CD8-positive, alpha-beta memory T cell (primary cell): ENCODE measurements around the gene CFAP53. TPM values are rescaled to one million over a fixed set of nuclear protein-coding genes. Genes with fewer than 3 reads are reported as not detected.

Source experiments
- CTCF ChIA-PET: fragments of 350-600 bp; sonication (Branson Sonifier 250); formaldehyde crosslinking; loops from one replicate; lab custom pipeline; 2021; ENCODE audit warnings: antibody characterized with exemption; lab: Charles Lee
- POLR2A ChIA-PET: fragments of 350-600 bp; sonication (Branson Sonifier 250); formaldehyde crosslinking; loops from one replicate; lab custom pipeline; 2021; ENCODE audit warnings: antibody characterized with exemption; lab: Charles Lee
- DNase-seq, 5 donors: peaks; one replicate each; pipeline versions ENCODE4 v3.0.0 to v3.0.0-alpha.2; 2020 to 2022; ENCODE audit warnings: mixed read lengths in 1 of 5
- H3K27ac ChIP-seq: one replicate; pipeline ENCODE4 v1.7.0; 2013; ENCODE audit warnings: low read depth, mild to moderate bottlenecking, low read length, moderate library complexity
- H3K27me3 ChIP-seq: 2 replicates; pipeline ENCODE4 v1.7.0; 2013; ENCODE audit warnings: low read length, mild to moderate bottlenecking; ENCODE audit not compliant: insufficient read depth, poor library complexity, severe bottlenecking
- H3K36me3 ChIP-seq: 2 replicates; pipeline ENCODE4 v1.7.0; 2013; ENCODE audit warnings: mild to moderate bottlenecking, low read length, moderate library complexity; ENCODE audit not compliant: insufficient read depth
- H3K4me1 ChIP-seq: 2 replicates; pipeline ENCODE4 v1.7.0; 2013; ENCODE audit warnings: mild to moderate bottlenecking, low read length, moderate library complexity; ENCODE audit not compliant: insufficient read depth
- H3K4me3 ChIP-seq: 2 replicates; pipeline ENCODE4 v1.7.0; 2013; ENCODE audit warnings: mild to moderate bottlenecking, low read length
- H3K9me3 ChIP-seq: 2 replicates; pipeline ENCODE4 v1.7.0; 2013; ENCODE audit warnings: mild to moderate bottlenecking, low read length
- H3K27ac Mint-ChIP-seq, 8 donors: one replicate each; pipeline ENCODE4 v1.8.0; 2020 to 2021; ENCODE audit warnings: mixed read lengths in 8 of 8, mild to moderate bottlenecking in 6 of 8, inconsistent platforms in 3 of 8, moderate library complexity in 3 of 8
- H3K27me3 Mint-ChIP-seq, 2 donors: one replicate each; pipeline ENCODE4 v1.8.0; 2020 to 2021; ENCODE audit warnings: mixed read lengths in 2 of 2, mild to moderate bottlenecking in 1 of 2, moderate library complexity in 1 of 2
- H3K36me3 Mint-ChIP-seq, 3 donors: one replicate each; pipeline ENCODE4 v1.8.0; 2020 to 2021; ENCODE audit warnings: mixed read lengths in 3 of 3, inconsistent platforms in 1 of 3, mild to moderate bottlenecking in 1 of 3
- H3K4me1 Mint-ChIP-seq, 3 donors: one replicate each; pipeline ENCODE4 v1.8.0; 2020 to 2021; ENCODE audit warnings: mixed read lengths in 3 of 3, inconsistent platforms in 1 of 3, mild to moderate bottlenecking in 1 of 3
- H3K4me3 Mint-ChIP-seq, 7 donors: one replicate each; pipeline ENCODE4 v1.8.0; 2020 to 2021; ENCODE audit warnings: mixed read lengths in 7 of 7, mild to moderate bottlenecking in 6 of 7, moderate library complexity in 4 of 7, inconsistent platforms in 2 of 7
- H3K9me3 Mint-ChIP-seq, 5 donors: one replicate each; pipeline ENCODE4 v1.8.0; 2020 to 2022; ENCODE audit warnings: mixed read lengths in 5 of 5, mild to moderate bottlenecking in 3 of 5, moderate library complexity in 2 of 5, inconsistent platforms in 1 of 5
- polyA plus RNA-seq: library from polyadenylated mRNA; unstranded; fragments of 300-500 nt; fragmentation: Illumina TruSeq; gene quantifications from one replicate; pipeline ENCODE4 v1.2.3, GENCODE V29; 2021
- total RNA-seq, 2 experiments: library from RNA; stranded (reverse); gene quantifications; one replicate each; pipeline ENCODE4 v1.2.3, GENCODE V29; 2021

Gene CFAP53
- total and polyA plus RNA-seq, 3 experiments from 2014 or later: 0.49 to 0.53 TPM; not detected in 1

- no peak overlapping the region for H3K4me3 Mint-ChIP-seq
- Histone ChIP-seq H3K4me1 (no peaks in the 10 kb centered on the region), H3K27ac (no peak overlapping the region), H3K9me3 (no peaks in the 10 kb centered on the region), H3K36me3 (no peaks in the 10 kb centered on the region), H3K4me3 (no peak overlapping the region), H3K27me3 (peaks cover 6% of the 10 kb centered on the region)
- peaks cover 0 to 1% (median 0%) of the 10 kb centered on the region in 3 donors for H3K36me3 Mint-ChIP-seq
- DNase-seq: no peak
- ChIA-PET CTCF (interaction anchor here (3.3 kb wide), 1 partner anchor 9 kb away, joined by 10 read pairs; no protein-coding TSS in a partner anchor), POLR2A (no interaction called here)
- H3K27me3 Mint-ChIP-seq: peaks cover 27 to 64% of the 10 kb centered on the region in 2 donors
- H3K4me1 Mint-ChIP-seq: peaks cover 3% of the 10 kb centered on the region in 3 donors
- H3K9me3 Mint-ChIP-seq: no peaks in the 10 kb centered on the region
- no peak overlapping the region for H3K27ac Mint-ChIP-seq
These were observed 57.0 kb downstream of the CFAP53 start for GRCh38 chr18:50209311-50209710.

GRCh38 chr18:50207722-50208121 lies 58.6 kb downstream of the CFAP53 start:
- H3K27me3 ChIP-seq: peaks cover 7% of the 10 kb centered on the region
- no peak overlapping the region for H3K4me3 Mint-ChIP-seq
- no peak for DNase-seq
- H3K9me3 ChIP-seq: no peaks in the 10 kb centered on the region
- H3K36me3 Mint-ChIP-seq: peaks cover 0 to 1% (median 0%) of the 10 kb centered on the region in 3 donors
- H3K4me1 Mint-ChIP-seq: peaks cover 5 to 11% (median 9%) of the 10 kb centered on the region in 3 donors
- no peak overlapping the region for H3K27ac Mint-ChIP-seq
- H3K9me3 Mint-ChIP-seq: no peaks in the 10 kb centered on the region
- H3K36me3 ChIP-seq: no peaks in the 10 kb centered on the region
- POLR2A ChIA-PET: no interaction called here
- CTCF ChIA-PET: interaction anchor here (1.7 to 3.3 kb wide), 2 partner anchors 11 to 149 kb away, joined by 7 to 10 read pairs; no protein-coding TSS in a partner anchor
- peaks cover 4% of the 10 kb centered on the region for H3K4me1 ChIP-seq
- H3K27ac ChIP-seq: no peak overlapping the region
- peaks cover 34 to 66% of the 10 kb centered on the region in 2 donors for H3K27me3 Mint-ChIP-seq
- no peak overlapping the region for H3K4me3 ChIP-seq

- CTCF ChIA-PET: interaction anchor here (2.1 kb wide), 1 partner anchor 152 kb away, joined by 8 read pairs; no protein-coding TSS in a partner anchor
- peaks cover 7% of the 10 kb centered on the region for H3K27me3 ChIP-seq
- H3K36me3 Mint-ChIP-seq: peaks cover 0 to 1% (median 0%) of the 10 kb centered on the region in 3 donors
- no peak for DNase-seq
- peaks cover 35 to 64% of the 10 kb centered on the region in 2 donors for H3K27me3 Mint-ChIP-seq
- POLR2A ChIA-PET: no interaction called here
- no peak overlapping the region for H3K4me3 ChIP-seq
- peaks cover 0 to 10% (median 7%) of the 10 kb centered on the region in 5 donors for H3K9me3 Mint-ChIP-seq
- peak overlapping the region in 1 of 8 donors; percentile 64 for H3K27ac Mint-ChIP-seq
- H3K36me3 ChIP-seq: no peaks in the 10 kb centered on the region
- no peak overlapping the region for H3K27ac ChIP-seq
- no peaks in the 10 kb centered on the region for H3K9me3 ChIP-seq
- H3K4me1 Mint-ChIP-seq: peaks cover 5 to 11% (median 9%) of the 10 kb centered on the region in 3 donors
- H3K4me1 ChIP-seq: peaks cover 4% of the 10 kb centered on the region
- peak overlapping the region in 1 of 7 donors; percentile 80 for H3K4me3 Mint-ChIP-seq
These were observed 62.3 kb downstream of the CFAP53 start for GRCh38 chr18:50203801-50204604.

- Mint-ChIP-seq H3K36me3 (peaks cover 0 to 5% (median 1%) of the 10 kb centered on the region in 3 donors), H3K9me3 (peaks cover 0 to 10% (median 8%) of the 10 kb centered on the region in 5 donors), H3K4me3 (no peak overlapping the region), H3K4me1 (peaks cover 9 to 12% (median 10%) of the 10 kb centered on the region in 3 donors), H3K27ac (no peak overlapping the region), H3K27me3 (peaks cover 46 to 78% of the 10 kb centered on the region in 2 donors)
- Histone ChIP-seq H3K4me3 (no peak overlapping the region), H3K9me3 (no peaks in the 10 kb centered on the region), H3K27ac (no peak overlapping the region), H3K4me1 (peaks cover 4% of the 10 kb centered on the region), H3K27me3 (peaks cover 10% of the 10 kb centered on the region), H3K36me3 (no peaks in the 10 kb centered on the region)
- ChIA-PET CTCF (no interaction called here), POLR2A (no interaction called here)
- no peak for DNase-seq
These were observed 64.7 kb downstream of the CFAP53 start for GRCh38 chr18:50201476-50202018.

GRCh38 chr18:50199921-50200320 lies 66.4 kb downstream of the CFAP53 start:
- H3K4me1 ChIP-seq: peaks cover 8% of the 10 kb centered on the region
- H3K27ac ChIP-seq: no peak overlapping the region
- DNase-seq: no peak
- peaks cover 53 to 79% of the 10 kb centered on the region in 2 donors for H3K27me3 Mint-ChIP-seq
- no peaks in the 10 kb centered on the region for H3K36me3 ChIP-seq
- H3K27me3 ChIP-seq: peaks cover 19% of the 10 kb centered on the region
- H3K4me3 Mint-ChIP-seq: no peak overlapping the region
- H3K4me3 ChIP-seq: no peak overlapping the region
- peaks cover 0 to 10% (median 8%) of the 10 kb centered on the region in 5 donors for H3K9me3 Mint-ChIP-seq
- H3K4me1 Mint-ChIP-seq: peaks cover 13 to 21% (median 16%) of the 10 kb centered on the region in 3 donors
- ChIA-PET POLR2A (no interaction called here), CTCF (no interaction called here)
- no peak overlapping the region for H3K27ac Mint-ChIP-seq
- no peaks in the 10 kb centered on the region for H3K9me3 ChIP-seq
- H3K36me3 Mint-ChIP-seq: peaks cover 0 to 5% (median 0%) of the 10 kb centered on the region in 3 donors

GRCh38 chr18:50199346-50199855 lies 66.9 kb downstream of the CFAP53 start:
- peaks cover 8% of the 10 kb centered on the region for H3K4me1 ChIP-seq

GRCh38 chr18:50196261-50196660 lies 70.0 kb downstream of the CFAP53 start:
- H3K36me3 ChIP-seq: no peaks in the 10 kb centered on the region
- ChIA-PET CTCF (interaction anchor here (1.6 kb wide), 1 partner anchor 686 kb away, joined by 4 read pairs; no protein-coding TSS in a partner anchor), POLR2A (no interaction called here)
- DNase-seq: no peak
- H3K27me3 ChIP-seq: peaks cover 20% of the 10 kb centered on the region
- peaks cover 4% of the 10 kb centered on the region for H3K4me1 ChIP-seq
- no peaks in the 10 kb centered on the region for H3K9me3 ChIP-seq
- Mint-ChIP-seq H3K4me1 (peaks cover 8 to 20% (median 19%) of the 10 kb centered on the region in 3 donors), H3K36me3 (peaks cover 0 to 5% (median 0%) of the 10 kb centered on the region in 3 donors), H3K27ac (no peak overlapping the region), H3K27me3 (peaks cover 56 to 80% of the 10 kb centered on the region in 2 donors), H3K4me3 (peak overlapping the region in 4 of 7 donors; percentile 25 to 73 (median 41)), H3K9me3 (peaks cover 0 to 10% (median 8%) of the 10 kb centered on the region in 5 donors)
- no peak overlapping the region for H3K27ac ChIP-seq
- no peak overlapping the region for H3K4me3 ChIP-seq

More at GRCh38 chr18:50199346-50199855, 66.9 kb downstream of the CFAP53 start:
- peaks cover 0 to 5% (median 0%) of the 10 kb centered on the region in 3 donors for H3K36me3 Mint-ChIP-seq
- no peak overlapping the region for H3K4me3 Mint-ChIP-seq
- POLR2A ChIA-PET: no interaction called here
- H3K27ac ChIP-seq: no peak overlapping the region
- no peak overlapping the region for H3K27ac Mint-ChIP-seq
- H3K9me3 Mint-ChIP-seq: peaks cover 0 to 10% (median 8%) of the 10 kb centered on the region in 5 donors
- H3K27me3 Mint-ChIP-seq: peaks cover 50 to 74% of the 10 kb centered on the region in 2 donors
- DNase-seq: no peak
- H3K4me1 Mint-ChIP-seq: peaks cover 11 to 19% (median 14%) of the 10 kb centered on the region in 3 donors
- CTCF ChIA-PET: no interaction called here
- H3K36me3 ChIP-seq: no peaks in the 10 kb centered on the region
- no peaks in the 10 kb centered on the region for H3K9me3 ChIP-seq
- H3K4me3 ChIP-seq: no peak overlapping the region
- H3K27me3 ChIP-seq: peaks cover 14% of the 10 kb centered on the region
